ENCODE data around the gene MEX3D.

GRCh38 chr19:1568320-1569019 is at the start of gene MEX3D:
- TF ChIP-seq CTCF (conservative IDR thresholded peaks at IDR 0.05; ENCODE audit: low read length) (no peak), EZH2phosphoT487 (IDR thresholded peaks at IDR 0.05; ENCODE audit: borderline replicate concordance, low read depth, low read length) (no peak)

Data from OCI-LY7 (cell line).